Calu3 (cell line): ENCODE results near the gene KMT2D. TPM values are rescaled to one million over a fixed set of nuclear protein-coding genes. Genes with fewer than 3 reads are reported as not detected.
A peak's percentile ranks its signal among the peaks of the same experiment; 100 is the strongest.

Experiments
- Bru-seq: library from RNA; stranded (reverse); fragments of 400-500 nt; gene quantifications from one replicate; lab custom pipeline; 2021; lab: Mats Ljungman, UMichigan
- BruChase-seq, 2 experiments: library from RNA; stranded (reverse); fragments of 400-500 nt; gene quantifications; one replicate each; lab custom pipeline; 2021; lab: Mats Ljungman, UMichigan
- BruUV-seq: library from RNA; stranded (reverse); fragments of 400-500 nt; replicated peaks from 2 replicates; lab custom pipeline; 2021; lab: Mats Ljungman, UMichigan
- CTCF ChIA-PET: fragments of 300-600 bp; sonication (Branson Sonifier 250); formaldehyde crosslinking; loops from one replicate; lab custom pipeline; 2022; ENCODE audit warnings: antibody characterized with exemption; lab: Charles Lee
- DNase-seq: peaks from one replicate; pipeline ENCODE4 v3.0.0; 2022
- H3K27ac Mint-ChIP-seq: one replicate; pipeline ENCODE4 v1.8.0; 2022; ENCODE audit warnings: mixed read lengths; ENCODE audit not compliant: unreplicated experiment
- H3K27me3 Mint-ChIP-seq: one replicate; pipeline ENCODE4 v1.8.0; 2022; ENCODE audit warnings: mixed read lengths; ENCODE audit not compliant: unreplicated experiment
- H3K36me3 Mint-ChIP-seq: one replicate; pipeline ENCODE4 v1.8.0; 2022; ENCODE audit warnings: mild to moderate bottlenecking, moderate library complexity, mixed read lengths; ENCODE audit not compliant: insufficient read depth, unreplicated experiment
- H3K4me1 Mint-ChIP-seq: one replicate; pipeline ENCODE4 v1.8.0; 2022; ENCODE audit warnings: mild to moderate bottlenecking, low read depth, mixed read lengths; ENCODE audit not compliant: unreplicated experiment
- H3K4me3 Mint-ChIP-seq: one replicate; pipeline ENCODE4 v1.8.0; 2022; ENCODE audit warnings: mild to moderate bottlenecking, low read depth, moderate library complexity, mixed read lengths; ENCODE audit not compliant: unreplicated experiment
- H3K9me3 Mint-ChIP-seq: one replicate; pipeline ENCODE4 v1.8.0; 2022; ENCODE audit warnings: low read depth, mixed read lengths; ENCODE audit not compliant: unreplicated experiment
- intact Hi-C: fragments of 100-400 bp; cut with micrococcal nuclease; formaldehyde crosslinking; loops from one replicate; pipeline ENCODE4 v1.10.0; 2022; ENCODE audit not compliant: unreplicated experiment
- long read RNA-seq: library from polyadenylated mRNA; stranded (forward); transcript quantifications from one replicate; pipeline ENCODE4 v2.0.0, GENCODE V29; 2022
- total RNA-seq: library from RNA; stranded (reverse); gene quantifications from 2 replicates; pipeline ENCODE4 v1.2.3, GENCODE V29; 2022
- TF ChIP-seq, protein P1 (sequence below): fragments of 200-600 bp; IDR thresholded peaks from one replicate; pipeline ENCODE4 v1.8.0; 2022; ENCODE audit warnings: antibody characterized with exemption; ENCODE audit not compliant: unreplicated experiment

Gene KMT2D, protein sequence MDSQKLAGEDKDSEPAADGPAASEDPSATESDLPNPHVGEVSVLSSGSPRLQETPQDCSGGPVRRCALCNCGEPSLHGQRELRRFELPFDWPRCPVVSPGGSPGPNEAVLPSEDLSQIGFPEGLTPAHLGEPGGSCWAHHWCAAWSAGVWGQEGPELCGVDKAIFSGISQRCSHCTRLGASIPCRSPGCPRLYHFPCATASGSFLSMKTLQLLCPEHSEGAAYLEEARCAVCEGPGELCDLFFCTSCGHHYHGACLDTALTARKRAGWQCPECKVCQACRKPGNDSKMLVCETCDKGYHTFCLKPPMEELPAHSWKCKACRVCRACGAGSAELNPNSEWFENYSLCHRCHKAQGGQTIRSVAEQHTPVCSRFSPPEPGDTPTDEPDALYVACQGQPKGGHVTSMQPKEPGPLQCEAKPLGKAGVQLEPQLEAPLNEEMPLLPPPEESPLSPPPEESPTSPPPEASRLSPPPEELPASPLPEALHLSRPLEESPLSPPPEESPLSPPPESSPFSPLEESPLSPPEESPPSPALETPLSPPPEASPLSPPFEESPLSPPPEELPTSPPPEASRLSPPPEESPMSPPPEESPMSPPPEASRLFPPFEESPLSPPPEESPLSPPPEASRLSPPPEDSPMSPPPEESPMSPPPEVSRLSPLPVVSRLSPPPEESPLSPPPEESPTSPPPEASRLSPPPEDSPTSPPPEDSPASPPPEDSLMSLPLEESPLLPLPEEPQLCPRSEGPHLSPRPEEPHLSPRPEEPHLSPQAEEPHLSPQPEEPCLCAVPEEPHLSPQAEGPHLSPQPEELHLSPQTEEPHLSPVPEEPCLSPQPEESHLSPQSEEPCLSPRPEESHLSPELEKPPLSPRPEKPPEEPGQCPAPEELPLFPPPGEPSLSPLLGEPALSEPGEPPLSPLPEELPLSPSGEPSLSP (N-terminal part only)
- total RNA-seq (72.9 and 79.7 TPM in 2 replicates), Bru-seq, nascent RNA (percentile 67 among the genes with signal in this experiment), BruChase-seq, experiment 1, labeled RNA remaining after a 6-hour chase (percentile 95 among the genes with signal in this experiment), BruChase-seq, experiment 2, labeled RNA remaining after a 2-hour chase (percentile 93 among the genes with signal in this experiment)
- long read RNA-seq, partial matches to known transcripts, result 1 of 18 reads
- long read RNA-seq, other reads (novel, unspliced or antisense), result 17 of 18 reads

DNA sequence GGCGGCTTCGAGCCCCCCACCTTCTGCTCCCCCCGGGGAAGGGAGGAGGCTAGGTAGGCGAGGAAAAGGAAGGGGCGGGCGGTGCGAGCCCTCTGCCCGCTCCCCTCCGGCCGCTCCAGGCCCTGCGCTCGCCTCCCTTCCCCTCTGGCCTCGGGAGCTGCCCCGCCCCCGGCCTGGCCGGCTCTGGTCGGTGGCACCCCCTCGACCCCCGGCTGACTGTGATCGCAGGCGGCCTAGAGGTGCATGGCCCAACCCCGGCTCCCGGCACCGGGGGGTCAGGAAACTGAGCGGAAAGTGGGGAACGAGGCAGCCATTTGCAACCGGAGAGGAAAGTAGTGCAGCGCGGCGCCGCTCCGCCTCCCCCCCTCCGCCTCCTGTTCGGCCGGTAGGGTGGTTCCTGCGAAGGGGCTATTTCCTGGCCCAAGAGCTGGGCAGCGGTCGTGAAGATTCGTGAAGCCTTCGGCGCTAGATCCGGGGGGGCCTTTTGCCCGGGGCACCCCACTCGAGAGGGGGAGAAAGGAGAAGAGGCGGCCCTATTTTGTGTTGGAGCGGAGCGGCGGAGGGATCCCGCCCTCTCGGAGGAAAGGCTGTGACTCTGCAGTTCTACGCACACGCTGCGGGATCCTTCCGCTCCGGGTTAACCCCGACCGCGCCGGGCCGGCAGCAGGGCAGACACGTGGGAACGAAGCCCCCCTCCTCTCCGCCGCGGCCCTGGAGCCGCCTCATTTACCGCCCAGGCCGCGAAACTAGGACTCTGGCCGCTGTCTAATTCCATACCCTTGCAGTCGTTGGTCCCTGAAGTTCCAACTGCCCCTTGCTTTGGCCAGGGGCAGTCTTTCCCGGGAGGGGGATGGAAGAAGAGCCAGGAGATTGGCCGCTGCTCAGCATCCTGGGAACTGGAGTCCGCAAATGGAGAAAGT, at the start of gene KMT2D:
Gene KMT2D, minus strand, starts transcription at position 558 of the 920 bp plus-strand sequence. CDS start 5,470 bp downstream, outside the sequence.
- H3K36me3 Mint-ChIP-seq, result peaks cover 42% of the 10 kb centered on the region
- DNase-seq, result peak; percentile 83
- no peaks in the 10 kb centered on the region for H3K9me3 Mint-ChIP-seq
- TF ChIP-seq, protein P1, sequence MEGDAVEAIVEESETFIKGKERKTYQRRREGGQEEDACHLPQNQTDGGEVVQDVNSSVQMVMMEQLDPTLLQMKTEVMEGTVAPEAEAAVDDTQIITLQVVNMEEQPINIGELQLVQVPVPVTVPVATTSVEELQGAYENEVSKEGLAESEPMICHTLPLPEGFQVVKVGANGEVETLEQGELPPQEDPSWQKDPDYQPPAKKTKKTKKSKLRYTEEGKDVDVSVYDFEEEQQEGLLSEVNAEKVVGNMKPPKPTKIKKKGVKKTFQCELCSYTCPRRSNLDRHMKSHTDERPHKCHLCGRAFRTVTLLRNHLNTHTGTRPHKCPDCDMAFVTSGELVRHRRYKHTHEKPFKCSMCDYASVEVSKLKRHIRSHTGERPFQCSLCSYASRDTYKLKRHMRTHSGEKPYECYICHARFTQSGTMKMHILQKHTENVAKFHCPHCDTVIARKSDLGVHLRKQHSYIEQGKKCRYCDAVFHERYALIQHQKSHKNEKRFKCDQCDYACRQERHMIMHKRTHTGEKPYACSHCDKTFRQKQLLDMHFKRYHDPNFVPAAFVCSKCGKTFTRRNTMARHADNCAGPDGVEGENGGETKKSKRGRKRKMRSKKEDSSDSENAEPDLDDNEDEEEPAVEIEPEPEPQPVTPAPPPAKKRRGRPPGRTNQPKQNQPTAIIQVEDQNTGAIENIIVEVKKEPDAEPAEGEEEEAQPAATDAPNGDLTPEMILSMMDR, result no peak
- H3K27ac Mint-ChIP-seq, result peak within 1 kb of the TSS; percentile 77
- CTCF ChIA-PET, result interaction anchor here (0.6 kb wide), 1 partner anchor 238 kb away, joined by 3 read pairs; no protein-coding TSS in a partner anchor
- BruUV-seq, result no TSS peak
- H3K27me3 Mint-ChIP-seq, result no peaks in the 10 kb centered on the region
- H3K4me3 Mint-ChIP-seq, result peak within 1 kb of the TSS; percentile 79
- intact Hi-C loops, result no loop called here
- H3K4me1 Mint-ChIP-seq, result peaks cover 29% of the 10 kb centered on the region

DNA sequence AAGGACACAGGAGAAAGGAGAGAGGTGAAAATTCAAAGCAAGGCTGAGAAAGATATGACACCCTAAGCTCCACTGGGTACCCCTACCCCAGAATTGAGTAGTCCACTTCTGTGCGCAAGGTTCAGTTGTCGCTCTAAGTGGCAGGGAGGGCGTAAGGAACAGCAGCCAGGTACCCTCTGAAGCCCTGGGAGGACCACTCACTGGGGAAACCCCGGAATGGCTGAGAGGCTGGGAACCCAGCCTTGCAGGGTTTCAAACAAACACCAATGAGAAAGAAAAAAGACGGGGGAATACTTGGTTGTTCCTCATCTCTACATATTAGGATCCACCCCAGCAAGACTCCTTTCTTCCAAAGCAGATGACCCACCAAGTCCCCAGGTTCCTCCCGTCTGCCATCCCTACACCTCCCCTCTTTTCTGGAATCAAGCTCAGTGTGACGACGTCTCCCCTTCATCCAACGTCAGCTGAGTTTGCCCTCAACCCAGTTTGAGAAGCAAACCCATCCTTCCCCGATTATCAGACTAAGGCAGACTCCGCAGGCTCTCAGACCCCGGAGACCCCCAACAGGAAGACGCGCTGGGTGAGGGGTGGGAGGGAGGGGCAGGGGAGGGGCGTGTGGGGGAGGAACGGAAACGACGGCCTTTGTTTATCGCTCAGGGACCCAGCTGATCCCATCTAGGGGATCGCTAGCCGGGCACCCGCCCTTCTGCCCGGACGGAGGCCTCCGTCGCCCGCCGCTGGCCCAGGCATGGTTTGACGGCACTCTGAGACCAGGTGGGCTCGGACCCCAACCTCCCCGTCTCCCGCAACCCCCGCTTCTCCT, 49.3 kb upstream of the KMT2D start:
- TF ChIP-seq, protein P1, result no peak
- Mint-ChIP-seq H3K36me3 (peaks cover 27% of the 10 kb centered on the region), H3K27me3 (no peaks in the 10 kb centered on the region), H3K9me3 (no peaks in the 10 kb centered on the region), H3K27ac (peak overlapping the region; percentile 78), H3K4me1 (peaks cover 13% of the 10 kb centered on the region), H3K4me3 (peak overlapping the region; percentile 94)
- DNase-seq, result no peak
- TSS peak; percentile 32 for BruUV-seq
- CTCF ChIA-PET, result interaction anchor here (0.6 to 2.0 kb wide), 8 partner anchors 10 to 244 kb away, joined by 3 to 10 read pairs (median 4); partner anchors contain the start of gene RND1
- intact Hi-C loops, result no loop called here

DNA sequence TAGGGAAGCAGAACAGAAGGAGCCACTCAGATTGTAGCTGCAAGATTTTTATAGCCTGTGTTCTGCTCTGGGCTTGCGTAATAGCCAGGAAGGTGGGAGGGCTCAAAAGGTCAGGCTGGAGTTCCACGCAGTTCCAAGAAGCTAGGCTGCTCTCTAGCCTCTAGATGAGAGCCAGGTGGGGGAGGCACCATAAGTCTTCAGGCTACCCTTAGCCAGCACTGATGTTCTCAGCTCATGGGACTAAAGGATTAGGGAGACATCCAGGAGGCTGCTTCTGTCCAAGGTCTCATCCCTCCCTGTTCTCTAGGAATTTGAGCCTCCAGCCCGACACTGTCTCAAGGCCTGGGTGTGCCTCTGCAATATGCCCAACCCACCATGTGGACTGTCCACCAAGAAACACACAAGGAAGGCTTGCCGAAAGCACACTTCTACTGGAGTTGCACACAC, 48.4 kb upstream of the KMT2D start:
- H3K27me3 Mint-ChIP-seq, result no peaks in the 10 kb centered on the region
- peak overlapping the region; percentile 94 for H3K4me3 Mint-ChIP-seq
- H3K9me3 Mint-ChIP-seq, result no peaks in the 10 kb centered on the region
- BruUV-seq, result no TSS peak
- CTCF ChIA-PET, result interaction anchor here (0.8 to 2.0 kb wide), 3 partner anchors 21 to 243 kb away, joined by 3 to 6 read pairs (median 3); partner anchors contain the start of genes RND1 and TUBA1B
- intact Hi-C loops, result no loop called here
- TF ChIP-seq, protein P1, result no peak
- no peak for DNase-seq
- no peak overlapping the region for H3K27ac Mint-ChIP-seq
- peaks cover 27% of the 10 kb centered on the region for H3K36me3 Mint-ChIP-seq
- H3K4me1 Mint-ChIP-seq, result peaks cover 13% of the 10 kb centered on the region
